GM19193 (cell line): ENCODE data around the gene GJB6.

Experiments
- POLR2A ChIP-seq: IDR thresholded peaks from 4 replicates; pipeline ENCODE4 v1.6.1; 2011; ENCODE audit not compliant: insufficient read depth, insufficient read length; ENCODE audit errors: extremely low read depth

GJB6 gene

DNA sequence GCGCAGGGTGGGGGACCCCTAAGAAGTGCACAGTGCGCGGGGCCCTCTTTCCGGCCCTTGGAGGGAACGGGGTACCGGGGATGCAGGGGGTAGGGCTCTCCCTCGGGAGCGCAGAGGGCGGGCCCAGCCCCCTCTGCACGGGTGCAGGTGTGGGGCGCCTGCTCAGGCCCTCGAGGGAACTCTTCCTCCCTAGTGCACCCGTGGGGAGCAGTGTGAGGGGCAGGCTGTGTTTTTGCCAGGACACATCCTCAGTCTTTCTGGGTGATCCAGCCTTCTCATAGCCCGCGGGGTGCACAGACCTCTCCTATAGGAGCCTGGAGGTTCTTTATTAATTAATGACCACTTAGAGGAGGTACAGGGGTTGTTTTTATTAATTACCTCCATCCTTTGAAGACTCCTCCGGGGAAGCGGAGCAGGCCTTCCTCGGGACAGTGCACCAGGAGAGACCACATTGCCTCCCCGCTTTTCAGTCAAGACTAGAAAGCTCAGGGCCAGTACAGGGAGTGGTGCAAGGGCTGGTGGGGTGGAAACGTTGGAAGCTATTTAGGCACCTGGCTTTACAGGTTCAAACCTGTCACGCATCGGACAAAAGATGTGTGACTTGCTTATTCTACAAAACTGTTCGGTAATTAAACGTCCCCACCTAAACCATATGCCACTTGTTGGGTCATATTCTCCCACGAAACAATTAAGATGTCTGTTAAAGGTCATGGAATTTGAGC is 598 bp upstream of the GJB6 start:
- TF ChIP-seq POLR2A: no peak

DNA sequence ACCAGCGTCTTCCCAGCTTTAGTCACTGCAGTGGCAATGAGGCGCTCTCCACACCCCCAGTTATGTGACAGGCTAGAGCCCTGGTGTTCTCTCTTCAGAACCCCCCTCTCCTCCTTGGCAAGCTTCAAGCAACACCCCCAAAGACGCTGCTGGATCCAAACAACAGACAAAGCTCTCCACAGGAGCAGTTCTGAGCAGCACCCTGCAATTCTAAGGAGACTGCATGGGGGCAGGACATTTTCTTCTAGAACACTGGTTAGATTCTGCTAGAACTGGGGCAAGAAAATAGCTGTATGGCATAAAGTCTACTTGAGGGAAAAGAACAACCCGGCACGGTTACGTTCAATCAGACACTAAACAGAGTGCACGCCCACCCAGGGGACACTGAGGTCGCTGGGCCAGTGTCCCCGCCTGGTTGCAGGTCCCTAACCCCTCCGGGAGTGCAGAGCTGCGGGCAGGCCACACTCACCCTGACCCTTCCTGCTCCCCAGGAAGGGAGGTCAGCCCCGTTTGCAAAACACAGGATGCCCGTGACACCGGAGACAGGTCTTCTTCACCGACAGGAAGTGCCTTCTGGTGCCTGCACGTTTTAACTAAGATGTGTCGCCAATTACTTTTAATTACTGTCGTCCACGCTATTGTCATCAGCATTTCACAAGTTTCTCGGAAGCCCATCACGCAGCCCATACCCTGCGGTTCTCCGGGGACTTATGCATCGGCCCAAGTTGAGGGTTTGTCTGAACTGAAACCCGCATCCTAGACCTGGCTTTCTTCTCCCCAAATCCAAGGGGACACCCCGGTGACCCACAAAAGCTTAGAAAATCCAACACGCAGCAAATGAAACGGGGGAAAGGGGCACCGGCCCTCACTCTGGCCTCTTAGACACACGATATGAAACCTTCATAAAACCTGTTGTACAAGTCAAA is 943 bp downstream of the GJB6 start:
- no peak for TF ChIP-seq POLR2A

DNA sequence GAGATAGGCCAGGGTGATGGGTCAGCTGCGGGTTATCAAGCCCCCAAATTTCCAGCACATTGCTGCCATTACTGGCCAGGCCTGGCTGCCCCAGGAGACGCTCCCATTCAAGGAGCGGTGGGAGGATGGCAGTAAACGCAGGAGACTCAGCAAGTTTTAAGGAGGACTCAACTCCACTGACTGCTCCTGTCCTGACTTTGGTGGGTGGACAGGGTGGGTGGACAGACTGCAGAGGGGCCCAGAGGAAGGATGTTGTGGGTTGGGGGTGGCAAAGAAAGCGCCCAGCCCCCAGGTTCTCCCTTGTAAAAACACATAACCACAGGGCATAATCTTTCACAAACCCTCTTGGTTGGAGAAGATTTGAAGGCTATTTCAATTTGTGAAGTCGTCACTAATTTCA is 4.4 kb downstream of the GJB6 start:
- TF ChIP-seq POLR2A: no peak

DNA sequence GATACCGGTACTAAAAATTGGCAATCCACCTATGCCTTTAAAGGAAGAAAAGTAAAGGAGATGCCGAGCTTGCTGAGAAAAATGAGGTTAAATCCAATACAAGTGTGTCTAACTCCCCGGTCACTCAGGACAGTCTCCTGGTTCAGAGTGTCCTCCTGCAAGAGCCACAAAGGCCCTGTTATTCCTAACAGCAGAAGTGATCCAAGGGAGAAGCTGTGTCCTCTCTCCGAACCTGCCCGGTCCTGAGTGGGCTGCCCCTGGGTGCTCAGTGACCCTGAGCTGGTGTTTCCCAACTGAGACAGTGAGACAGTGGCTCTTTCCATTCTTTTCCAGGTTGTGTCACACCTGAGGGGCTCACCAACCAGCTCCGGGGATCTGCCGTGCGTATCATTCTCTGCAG is 4.8 kb downstream of the GJB6 start:
- TF ChIP-seq POLR2A: no peak

- TF ChIP-seq POLR2A: no peak
Observed at GRCh38 chr13:20222553-20222952, 9.6 kb downstream of the GJB6 start.

DNA sequence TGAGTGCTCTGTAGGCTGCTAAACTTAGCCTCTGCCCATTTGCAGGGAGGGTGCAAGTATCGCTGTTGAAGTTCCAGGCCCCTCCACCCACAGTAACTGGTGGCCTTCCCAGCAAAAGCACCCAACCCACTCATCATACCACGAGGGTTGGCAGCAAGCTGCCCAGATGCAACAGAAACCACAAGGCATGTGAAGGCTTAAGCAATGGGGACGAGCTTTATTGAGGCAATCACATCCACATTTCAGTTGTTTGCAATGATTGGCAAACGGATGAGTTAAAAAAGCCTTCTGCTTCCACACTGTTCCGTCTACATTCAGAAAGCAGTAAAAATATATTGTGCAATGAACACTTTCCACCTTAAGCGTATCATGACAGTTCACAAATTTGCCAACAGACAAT is 10.3 kb downstream of the GJB6 start:
- TF ChIP-seq POLR2A: no peak

- TF ChIP-seq POLR2A: no peak
Observed at GRCh38 chr13:20219577-20219976, 12.5 kb downstream of the GJB6 start.

DNA sequence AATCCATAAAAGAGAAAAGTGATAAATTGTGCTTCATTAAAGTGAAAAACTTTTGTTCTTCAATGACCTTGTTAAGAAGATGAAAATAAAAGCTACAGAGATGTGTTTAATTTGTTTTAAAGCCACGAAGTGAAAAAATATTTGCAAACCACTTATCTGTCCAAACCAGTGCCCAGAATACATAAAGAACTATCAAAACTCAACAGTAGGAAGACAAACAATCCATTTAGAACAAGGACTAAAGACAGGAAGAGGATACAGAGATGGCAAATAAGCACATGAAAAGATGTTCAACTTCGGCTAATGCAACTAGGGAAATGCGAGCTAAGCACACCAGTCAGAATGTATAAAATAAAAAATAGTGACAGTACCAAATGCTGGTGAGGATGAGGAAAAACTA is 15.0 kb downstream of the GJB6 start:
- no peak for TF ChIP-seq POLR2A

DNA sequence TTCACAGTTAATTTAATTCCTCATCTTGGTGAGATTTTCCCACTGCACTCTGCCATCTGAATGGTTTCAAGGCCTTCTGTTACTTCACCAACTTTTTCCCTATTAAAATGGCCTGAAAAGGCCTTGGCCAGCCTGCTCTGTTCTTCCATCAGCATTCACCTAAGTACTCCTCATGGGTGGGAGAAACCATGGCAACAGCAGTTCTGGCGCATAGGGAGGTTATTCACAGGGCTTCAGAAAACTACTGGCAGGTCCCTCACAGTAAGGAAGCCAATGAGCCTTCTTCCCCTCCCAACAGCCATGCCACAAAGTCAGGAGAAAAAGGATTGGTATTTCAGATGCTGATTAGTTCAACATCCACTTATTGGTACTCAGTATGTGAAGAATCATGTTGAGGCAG is 22.2 kb downstream of the GJB6 start:
- no peak for TF ChIP-seq POLR2A

GRCh38 chr13:20206698-20207235 is 25.4 kb downstream of the GJB6 start:
- TF ChIP-seq POLR2A: no peak

GRCh38 chr13:20206065-20206697 is 25.9 kb downstream of the GJB6 start:
- no peak for TF ChIP-seq POLR2A

- TF ChIP-seq POLR2A: no peak
Observed at GRCh38 chr13:20198781-20199180, 33.3 kb downstream of the GJB6 start.

GRCh38 chr13:20197361-20197834 is 34.7 kb downstream of the GJB6 start:
- no peak for TF ChIP-seq POLR2A

DNA sequence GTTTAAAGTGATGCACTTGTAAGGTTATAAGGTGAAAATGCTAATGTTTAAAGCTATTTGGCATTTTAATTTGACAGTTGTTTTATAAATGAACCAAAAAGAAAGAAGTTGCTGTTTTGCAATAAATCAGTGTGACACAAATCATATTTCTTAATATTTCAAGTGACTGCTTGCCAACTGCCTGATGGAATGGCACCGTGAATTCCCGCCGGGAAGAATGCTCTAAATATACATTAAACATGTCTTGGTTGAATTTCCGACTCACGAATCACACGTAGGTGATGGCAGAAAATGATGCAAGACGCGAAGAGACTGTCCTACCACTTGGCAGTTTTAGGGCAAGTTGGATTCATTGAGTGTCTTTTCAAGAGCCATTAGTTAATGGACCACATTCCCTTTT is 36.3 kb downstream of the GJB6 start:
- TF ChIP-seq POLR2A: no peak

DNA sequence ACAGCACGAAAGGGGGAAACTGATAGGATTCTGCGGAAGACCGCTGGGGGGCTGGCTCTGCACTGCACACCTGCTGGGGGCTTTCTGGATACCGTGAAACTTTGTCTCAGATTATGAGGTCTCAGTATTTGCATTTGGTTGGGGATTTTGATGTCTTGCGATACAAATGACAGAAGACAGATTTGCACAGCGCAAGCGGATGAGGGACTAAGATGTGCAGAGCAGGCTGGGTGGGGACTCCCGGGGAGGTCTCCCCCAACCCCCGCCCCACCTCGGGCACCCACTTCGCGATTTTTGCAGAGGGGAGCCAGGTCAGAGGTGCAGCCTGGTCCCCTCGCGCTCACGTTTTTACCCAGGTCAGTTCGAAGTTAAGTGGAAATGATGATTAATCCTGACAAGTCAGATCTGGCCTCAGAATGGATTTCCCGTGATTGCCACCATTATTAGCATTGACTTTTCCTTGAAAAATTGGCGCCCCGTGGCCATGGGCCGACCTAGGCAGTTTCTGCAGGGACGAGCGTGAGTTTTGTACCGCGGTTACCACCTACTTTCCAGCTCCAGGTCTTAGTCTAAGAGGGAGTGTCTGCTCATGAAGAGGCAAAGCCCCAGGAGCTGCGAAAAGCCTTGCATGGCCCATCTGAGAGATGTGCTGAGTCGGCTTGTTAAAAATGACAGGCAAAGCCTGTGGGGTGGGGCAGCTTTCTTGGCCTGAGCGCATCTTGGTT is 38.0 kb downstream of the GJB6 start:
- no peak for TF ChIP-seq POLR2A

DNA sequence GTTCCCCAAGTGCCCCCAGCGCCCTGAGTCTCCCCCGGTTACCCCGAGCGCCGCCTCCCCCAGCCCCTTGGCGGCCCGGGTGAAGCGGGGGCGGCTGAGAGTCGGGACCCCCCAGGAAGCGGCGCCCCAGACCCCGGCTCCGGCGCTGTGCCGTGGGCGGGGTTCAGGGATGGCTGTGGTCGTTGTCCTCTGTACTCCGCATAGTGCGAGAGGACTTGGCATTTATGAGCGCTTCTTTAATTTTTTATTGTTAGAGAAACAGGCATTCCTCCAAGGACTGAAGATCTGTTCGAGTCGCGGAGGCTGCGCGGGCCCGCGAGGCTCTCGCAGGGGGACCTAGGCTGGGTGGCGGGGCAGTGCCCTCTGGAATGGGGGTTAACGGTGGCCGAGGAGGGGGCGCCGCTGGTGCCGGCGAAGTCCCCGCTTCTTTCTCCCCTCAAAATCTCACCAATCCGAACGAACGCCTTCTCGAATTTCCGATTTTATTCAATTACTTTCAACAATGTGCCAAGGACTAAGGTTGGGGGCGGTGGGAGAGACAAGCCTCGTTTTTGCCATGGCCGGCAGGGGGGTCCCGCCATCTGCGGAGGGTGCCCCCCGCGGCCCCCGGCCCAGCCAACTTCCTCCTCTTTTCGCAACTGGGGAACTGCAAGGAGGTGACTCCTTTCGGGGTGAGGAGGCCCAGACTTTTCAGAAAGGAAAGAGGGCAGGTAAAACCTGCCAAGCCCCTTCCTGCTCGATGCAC is 38.8 kb downstream of the GJB6 start:
- no peak for TF ChIP-seq POLR2A
